Left ventricle myocardium inferior (tissue), 1 donor: ENCODE results near the gene PLPPR1. TPM values are rescaled to one million over a fixed set of nuclear protein-coding genes. Genes with fewer than 3 reads are reported as not detected.
"Not testable (repeated sequence)": the region's sequence is repeated elsewhere in the genome, so short reads cannot be mapped to it uniquely, and the experiment has no call there.

ENCODE experiments used
- DNase-seq: peaks from one replicate; pipeline ENCODE4 v3.0.0-alpha.2; 2020
- H3K27ac ChIP-seq: fragments of 200-600 bp; replicated peaks from 2 replicates; pipeline ENCODE4 v1.8.0; 2021
- H3K27me3 ChIP-seq: fragments of 200-600 bp; 2 replicates; pipeline ENCODE4 v1.8.0; 2021; ENCODE audit warnings: low read depth
- H3K36me3 ChIP-seq: fragments of 200-600 bp; 2 replicates; pipeline ENCODE4 v1.8.0; 2021
- H3K4me1 ChIP-seq: fragments of 200-600 bp; 2 replicates; pipeline ENCODE4 v1.8.0; 2021
- H3K4me3 ChIP-seq: fragments of 200-600 bp; 2 replicates; pipeline ENCODE4 v1.8.0; 2021; ENCODE audit warnings: mild to moderate bottlenecking, moderate library complexity
- H3K9me3 ChIP-seq: fragments of 200-600 bp; replicated peaks from 2 replicates; pipeline ENCODE4 v1.8.0; 2021
- CTCF ChIP-seq: fragments of 200-600 bp; IDR thresholded peaks from 2 replicates; pipeline ENCODE4 v1.8.0; 2021; ENCODE audit warnings: antibody characterized with exemption, mild to moderate bottlenecking, borderline replicate concordance
- intact Hi-C: fragments of 100-400 bp; cut with micrococcal nuclease; formaldehyde crosslinking; loops from one replicate; pipeline ENCODE4 v1.11.0; 2022
- total RNA-seq: library from RNA; stranded (reverse); fragmentation: NEBNext Ultra II Directional; extraction: Animal tissue kit (Norgen Biotek cat#: 25700); gene quantifications from one replicate; pipeline ENCODE4 v1.2.1, GENCODE V29; 2021
- donor health status: DM: no; HTN: yes; CAD: no; lungs with severe emphysema.

Gene PLPPR1
- total RNA-seq, 1 donor from 2014 or later: not detected

- DNase-seq: no peak
- Histone ChIP-seq H3K36me3 (no peaks in the 10 kb centered on the region), H3K27ac (no peak overlapping the region), H3K27me3 (peaks cover 15% of the 10 kb centered on the region), H3K9me3 (no peaks in the 10 kb centered on the region), H3K4me3 (no peak overlapping the region), H3K4me1 (no peaks in the 10 kb centered on the region)
- TF ChIP-seq CTCF: no peak
- intact Hi-C loops: no loop called here
Observed at GRCh38 chr9:101326035-101326434, 297.5 kb downstream of the PLPPR1 start.

GRCh38 chr9:101326501-101326900, 298.0 kb downstream of the PLPPR1 start:
- Histone ChIP-seq H3K4me3 (no peak overlapping the region), H3K4me1 (no peaks in the 10 kb centered on the region), H3K9me3 (no peaks in the 10 kb centered on the region), H3K27ac (no peak overlapping the region), H3K36me3 (no peaks in the 10 kb centered on the region), H3K27me3 (peaks cover 15% of the 10 kb centered on the region)
- DNase-seq: no peak
- intact Hi-C loops: no loop called here
- no peak for TF ChIP-seq CTCF

- H3K4me1 ChIP-seq, H3K4me3 ChIP-seq, intact Hi-C loops, H3K27ac ChIP-seq, DNase-seq, H3K36me3 ChIP-seq, H3K9me3 ChIP-seq: not testable (repeated sequence)
- H3K27me3 ChIP-seq: peaks cover 15% of the 10 kb centered on the region
Observed at GRCh38 chr9:101327422-101327909, 298.9 kb downstream of the PLPPR1 start.

GRCh38 chr9:101332362-101332761, 303.8 kb downstream of the PLPPR1 start:
- no peaks in the 10 kb centered on the region for H3K9me3 ChIP-seq
- intact Hi-C loops: no loop called here

GRCh38 chr9:101333490-101333889, 305.0 kb downstream of the PLPPR1 start:
- Histone ChIP-seq H3K4me3 (no peak overlapping the region), H3K27me3 (peaks cover 28% of the 10 kb centered on the region), H3K27ac (no peak overlapping the region), H3K9me3 (no peaks in the 10 kb centered on the region), H3K4me1 (no peaks in the 10 kb centered on the region), H3K36me3 (no peaks in the 10 kb centered on the region)
- no peak for TF ChIP-seq CTCF
- intact Hi-C loops: no loop called here
- DNase-seq: no peak

More at GRCh38 chr9:101332362-101332761, 303.8 kb downstream of the PLPPR1 start:
- DNase-seq: no peak
- TF ChIP-seq CTCF: no peak
- no peak overlapping the region for H3K27ac ChIP-seq
- no peak overlapping the region for H3K4me3 ChIP-seq
- no peaks in the 10 kb centered on the region for H3K36me3 ChIP-seq
- peaks cover 32% of the 10 kb centered on the region for H3K27me3 ChIP-seq
- H3K4me1 ChIP-seq: no peaks in the 10 kb centered on the region

- no peaks in the 10 kb centered on the region for H3K36me3 ChIP-seq
- H3K4me3 ChIP-seq: no peak overlapping the region
- intact Hi-C loops: no loop called here
- no peaks in the 10 kb centered on the region for H3K4me1 ChIP-seq
- no peak for DNase-seq
- no peak for TF ChIP-seq CTCF
- H3K27me3 ChIP-seq: peaks cover 28% of the 10 kb centered on the region
- no peaks in the 10 kb centered on the region for H3K9me3 ChIP-seq
- no peak overlapping the region for H3K27ac ChIP-seq
Observed at GRCh38 chr9:101333926-101334702, 305.6 kb downstream of the PLPPR1 start.
